Stimulated activated CD4-positive, alpha-beta T cell treated with anti-CD3 and anti-CD28 coated beads, Interleukin-4, amount 100 ng/mL, for 48 hours (primary cell): Measurements from ENCODE around the gene MEG3.
"Not testable (repeated sequence)": the region's sequence is repeated elsewhere in the genome, so short reads cannot be mapped to it uniquely, and the experiment has no call there.

Experiments
- DNase-seq, 2 donors: peaks; one replicate each; pipeline ENCODE4 v3.0.0-alpha.2; 2020; ENCODE audit warnings: low read depth in 2 of 2

The MEG3 gene

GRCh38 chr14:100788942-100789341 is 37.0 kb upstream of the MEG3 start:
- no peak for DNase-seq

- no peak for DNase-seq
These were observed 36.2 kb upstream of the MEG3 start for GRCh38 chr14:100789460-100790417.

DNA sequence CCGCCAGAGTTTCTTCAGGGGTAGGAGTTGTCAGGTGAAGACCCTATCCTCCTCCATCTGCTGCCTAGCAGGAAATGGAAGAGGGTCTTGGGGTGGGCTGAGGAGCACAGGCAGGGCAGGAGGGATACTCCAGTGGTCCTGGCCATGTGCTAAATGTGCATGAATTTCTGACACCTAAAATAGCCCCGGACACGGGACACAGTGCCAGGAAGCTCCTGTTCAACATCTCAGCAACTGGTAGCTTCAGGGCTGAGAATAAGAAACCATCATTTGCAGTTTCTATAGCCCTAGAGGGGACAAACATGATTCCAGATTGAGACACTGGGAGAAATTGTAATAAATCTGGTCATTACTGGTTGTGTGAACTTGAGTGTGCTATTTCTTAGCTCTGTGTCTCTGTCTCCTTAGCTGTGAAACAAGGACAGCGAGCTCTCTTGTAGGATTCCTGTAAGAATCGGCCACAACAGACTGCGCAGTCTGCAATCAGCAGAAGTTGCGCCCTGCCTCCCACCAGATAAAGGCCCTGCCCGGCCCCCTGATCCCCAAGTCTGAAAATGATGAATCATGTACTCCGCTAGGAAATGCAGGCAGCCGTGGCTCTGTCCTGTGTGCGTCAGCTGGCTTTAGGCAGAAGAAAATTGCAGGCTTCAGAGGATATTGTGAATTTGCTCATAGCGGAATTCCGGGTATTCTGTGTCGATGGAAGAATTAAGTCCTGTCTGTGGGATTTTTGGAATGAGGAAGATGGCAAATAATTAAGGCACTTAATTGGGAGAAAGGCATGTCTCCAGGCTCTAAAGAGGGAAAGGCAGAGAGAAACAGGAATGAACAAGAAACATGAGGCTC is 35.2 kb upstream of the MEG3 start:
- no peak for DNase-seq

DNA sequence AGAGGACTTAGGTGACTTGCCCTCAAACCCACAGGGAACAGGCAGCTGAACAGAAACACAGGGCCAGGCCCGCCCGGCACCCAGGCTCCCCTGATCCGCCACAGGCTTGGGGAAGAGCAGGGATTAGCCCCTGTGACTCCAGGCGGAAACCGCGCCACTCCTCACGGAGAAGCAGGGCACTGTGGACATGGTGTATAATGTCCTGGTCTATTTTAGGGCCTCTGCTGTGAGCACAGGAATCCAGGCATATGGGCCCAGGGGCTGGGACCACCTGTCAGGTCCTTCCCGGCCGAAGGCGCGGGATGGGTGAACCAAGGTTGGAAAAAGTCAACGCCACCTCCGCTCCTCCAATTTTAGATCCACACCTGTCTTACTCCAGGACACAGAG is 34.6 kb upstream of the MEG3 start:
- DNase-seq: no peak

DNA sequence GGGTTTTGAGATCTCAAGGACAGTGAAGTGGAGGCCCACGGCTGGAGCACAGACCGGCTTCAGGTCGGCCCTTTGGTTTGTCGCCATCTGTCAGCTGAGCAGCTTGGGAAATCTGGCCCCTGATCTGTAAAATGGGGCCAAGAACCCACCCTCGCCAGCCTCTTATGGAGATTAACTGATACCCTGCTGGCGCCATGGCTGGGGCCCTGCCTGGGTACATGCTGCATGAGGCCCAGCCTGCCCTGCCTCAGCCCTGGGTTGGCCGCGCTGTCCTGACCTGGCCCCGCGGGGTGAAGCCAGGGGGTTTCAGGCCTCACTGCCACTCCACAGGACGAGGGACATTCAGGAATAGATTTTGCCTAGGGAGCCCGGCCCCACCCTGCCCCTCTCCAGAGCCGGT is 33.9 kb upstream of the MEG3 start:
- DNase-seq: no peak

- DNase-seq: no peak
These were observed 29.0 kb upstream of the MEG3 start for GRCh38 chr14:100796946-100797345.

DNA sequence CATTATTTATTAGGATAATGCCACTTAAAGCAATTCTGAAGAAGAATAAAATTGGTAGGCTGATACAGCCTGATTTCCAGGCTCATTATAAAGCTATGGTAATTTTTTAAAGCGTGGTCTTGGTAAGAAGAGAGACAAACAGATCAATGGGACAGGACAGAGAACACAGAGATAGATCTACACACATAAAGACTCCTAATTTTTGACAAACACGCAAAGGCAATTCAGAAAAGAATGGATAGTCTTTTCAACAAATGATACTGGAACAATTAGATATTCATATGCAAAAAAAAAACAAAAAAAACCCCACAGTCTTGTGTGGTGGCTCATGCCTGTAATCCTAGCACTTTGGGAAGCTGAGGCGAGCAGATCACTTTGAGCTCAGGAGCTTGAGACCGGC is 25.9 kb upstream of the MEG3 start:
- no peak for DNase-seq

- not testable (repeated sequence) for DNase-seq
These were observed 24.5 kb upstream of the MEG3 start for GRCh38 chr14:100801433-100801832.

DNA sequence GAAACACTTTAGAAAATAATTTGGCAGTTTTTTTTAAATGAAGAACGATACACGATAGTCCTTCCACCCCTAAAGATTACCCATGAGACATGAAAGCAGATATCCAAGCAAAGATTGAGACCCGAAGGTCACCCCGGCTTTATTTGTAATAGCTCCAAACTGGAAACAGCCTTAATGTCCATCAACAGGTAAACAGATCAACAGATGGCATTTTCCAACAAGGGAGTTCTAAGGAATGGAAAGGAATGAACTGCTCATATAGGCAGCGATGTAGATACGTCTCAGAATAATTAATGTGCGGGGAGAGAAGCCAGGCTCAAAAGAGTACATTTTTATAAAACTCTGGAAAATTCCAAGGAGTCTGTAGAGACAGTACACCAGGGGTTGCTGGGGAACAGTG is 23.7 kb upstream of the MEG3 start:
- no peak for DNase-seq

DNA sequence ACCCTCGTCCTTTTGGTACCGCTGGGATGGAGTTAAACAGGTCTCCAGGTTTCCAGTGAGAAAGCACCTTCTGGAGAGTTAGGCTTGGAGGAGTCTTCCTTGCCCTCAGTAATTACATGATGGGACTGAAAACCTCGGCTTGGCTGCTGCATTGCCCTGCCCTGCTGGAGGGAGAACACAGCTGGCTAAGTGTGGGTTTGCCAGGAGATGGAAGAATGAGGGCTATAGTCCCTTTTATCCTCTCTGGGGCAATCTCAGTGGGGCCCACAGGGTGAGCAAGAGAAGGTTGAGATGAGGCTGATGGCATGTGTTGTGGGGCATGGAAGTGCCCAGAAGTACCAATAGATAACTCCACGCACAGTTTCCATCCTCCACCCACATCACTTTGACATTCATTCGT is 23.2 kb upstream of the MEG3 start:
- DNase-seq: no peak

DNA sequence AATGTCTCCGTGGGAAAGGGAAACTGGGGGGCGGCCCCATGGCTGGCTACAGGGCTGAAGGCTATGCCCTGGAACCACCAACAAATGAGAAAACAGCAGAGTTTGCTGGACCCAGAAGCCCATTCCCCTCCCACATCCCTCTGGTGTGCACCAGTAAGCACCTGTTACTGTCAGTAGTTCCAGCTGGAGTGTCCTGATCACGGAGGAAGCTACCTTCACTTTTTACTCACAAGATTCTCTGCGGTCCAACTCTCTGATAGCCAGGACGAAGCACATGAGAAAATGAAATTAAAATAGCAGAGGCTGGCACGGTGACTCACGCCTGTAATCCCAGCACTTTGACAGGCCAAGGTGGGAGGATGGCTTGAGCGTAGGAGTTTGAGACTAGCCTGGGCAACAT is 22.7 kb upstream of the MEG3 start:
- DNase-seq: no peak

DNA sequence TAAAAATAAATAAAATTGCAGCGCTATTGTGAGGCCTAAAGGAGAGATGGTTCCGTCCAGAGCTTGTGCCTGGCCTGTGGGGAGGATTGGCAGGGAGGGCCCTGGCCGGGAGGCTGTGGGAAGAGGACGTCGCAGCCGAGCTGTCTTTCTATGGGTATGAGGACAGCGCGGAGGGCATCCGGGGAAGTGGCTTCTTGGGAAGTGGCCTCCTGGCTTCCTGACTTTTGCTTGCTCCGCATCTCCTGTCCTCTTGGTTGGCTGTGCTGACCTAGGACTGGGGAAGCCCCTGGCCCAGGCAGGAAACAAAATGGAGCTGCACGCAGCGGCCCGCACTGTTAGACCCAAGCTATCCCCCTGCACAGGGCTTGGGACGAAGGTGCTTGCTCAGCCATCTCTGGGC is 22.2 kb upstream of the MEG3 start:
- DNase-seq: no peak

- no peak for DNase-seq
These were observed 21.8 kb upstream of the MEG3 start for GRCh38 chr14:100804138-100804537.

DNA sequence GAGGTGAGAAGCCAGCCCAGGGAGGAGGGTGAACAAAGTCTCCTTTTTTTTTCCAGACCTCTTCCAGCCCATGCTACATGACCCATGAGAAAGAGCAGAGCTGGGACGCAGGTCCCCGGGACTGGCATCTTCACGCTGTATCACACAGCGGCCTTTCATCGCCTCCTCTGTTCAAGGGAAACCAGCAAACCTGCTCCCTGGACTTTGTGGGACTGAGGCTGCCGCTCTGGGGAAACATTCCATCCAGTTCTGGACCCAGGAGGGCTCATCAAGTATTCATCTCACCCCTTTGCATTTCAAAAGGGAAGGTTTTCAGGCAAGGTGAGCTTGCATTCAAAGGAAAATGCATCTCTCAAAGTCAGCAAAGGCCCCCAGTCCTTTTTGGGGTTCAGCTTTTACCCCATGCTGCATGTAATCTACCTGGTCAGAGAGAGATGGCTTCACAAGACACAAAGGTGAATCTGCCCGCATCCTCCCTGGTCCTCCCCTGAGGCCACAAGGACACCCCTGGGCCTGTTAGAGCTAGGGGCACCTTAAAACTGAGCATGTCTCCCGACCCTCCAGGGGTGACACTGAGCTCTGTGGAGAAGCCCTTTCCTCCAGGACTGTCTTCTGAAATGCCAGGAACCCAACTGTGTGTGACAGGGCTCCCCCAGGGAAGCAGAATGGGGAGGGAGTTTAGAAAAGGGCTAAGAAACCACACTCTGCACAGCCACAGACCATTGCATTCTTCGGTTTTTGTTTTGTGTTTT is 21.2 kb upstream of the MEG3 start:
- no peak for DNase-seq

DNA sequence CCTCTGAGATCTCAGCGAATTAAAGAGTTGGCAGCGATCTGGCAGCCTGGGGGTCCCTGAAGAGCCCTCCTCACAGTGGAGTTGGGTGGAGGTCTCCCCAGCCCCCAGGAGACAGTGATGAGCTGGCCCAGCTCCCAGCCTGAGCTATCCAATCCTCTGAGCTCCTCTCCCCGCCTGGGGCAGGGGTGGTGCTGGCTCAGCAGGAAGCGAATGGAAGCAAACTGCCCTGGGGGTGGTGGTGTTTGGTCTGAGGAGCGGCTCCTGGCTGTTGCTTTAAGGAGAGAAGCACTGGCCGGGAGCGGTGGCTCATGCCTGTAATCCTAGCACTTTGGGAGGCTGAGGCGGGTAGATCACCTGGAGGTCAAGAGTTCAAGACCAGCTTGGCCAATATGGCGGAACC is 19.5 kb upstream of the MEG3 start:
- DNase-seq: no peak

DNA sequence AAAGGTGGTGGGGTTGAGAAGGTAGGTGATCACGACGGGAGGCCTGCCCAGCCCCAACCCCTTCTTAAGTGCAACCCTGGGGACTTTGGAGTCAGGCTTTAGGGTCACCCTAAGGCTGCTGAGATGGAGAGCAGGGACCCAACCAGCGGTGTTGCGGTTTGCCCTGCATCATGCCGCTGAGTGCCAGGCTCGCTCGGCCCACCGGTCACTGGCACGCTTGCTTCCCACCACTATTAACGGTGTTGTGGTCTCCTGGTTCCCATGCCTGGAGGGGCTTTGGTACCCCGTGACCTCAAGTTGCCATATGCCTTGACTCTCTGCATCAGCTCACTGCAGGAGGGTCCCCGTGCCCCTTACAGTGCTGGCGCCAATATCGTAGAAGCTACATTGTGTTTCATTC is 18.4 kb upstream of the MEG3 start:
- DNase-seq: no peak

DNA sequence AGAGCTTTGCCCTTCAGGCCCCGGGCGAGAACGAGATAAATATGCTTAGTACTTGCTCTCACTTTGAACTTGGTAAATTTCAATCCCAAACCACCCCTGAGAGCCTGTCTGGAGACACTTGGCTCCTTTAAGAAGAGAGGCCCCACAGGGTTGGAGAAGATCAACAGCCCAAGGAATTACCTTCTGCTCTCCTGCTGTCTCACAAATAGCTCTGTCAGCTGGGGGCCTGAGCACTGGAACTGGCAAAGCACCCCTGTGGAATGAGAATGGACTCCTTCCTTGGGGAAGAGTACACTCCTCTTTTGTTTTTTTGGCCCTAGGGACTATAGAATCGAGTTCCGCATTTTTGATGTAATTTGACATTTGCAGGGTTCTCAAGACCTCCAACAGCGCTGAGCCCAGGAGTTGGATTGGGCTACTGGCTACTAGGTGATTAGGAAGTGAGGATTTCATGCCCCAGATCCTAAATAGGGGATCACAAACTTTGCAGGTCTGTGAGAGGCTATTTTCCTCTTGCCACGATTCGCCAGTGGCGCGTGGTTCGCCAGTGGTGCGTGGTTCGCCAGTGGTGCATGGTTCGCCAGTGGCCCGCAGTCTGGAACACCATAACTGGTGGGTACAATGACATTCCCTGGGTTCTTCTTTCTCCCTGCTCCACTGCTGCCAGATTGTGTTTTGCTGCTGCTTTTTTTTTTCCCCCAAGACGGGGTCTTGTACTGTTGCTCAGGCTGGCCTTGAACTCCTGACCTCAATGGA is 17.8 kb upstream of the MEG3 start:
- DNase-seq: no peak

- DNase-seq: no peak
These were observed 15.5 kb upstream of the MEG3 start for GRCh38 chr14:100810435-100810834.

DNA sequence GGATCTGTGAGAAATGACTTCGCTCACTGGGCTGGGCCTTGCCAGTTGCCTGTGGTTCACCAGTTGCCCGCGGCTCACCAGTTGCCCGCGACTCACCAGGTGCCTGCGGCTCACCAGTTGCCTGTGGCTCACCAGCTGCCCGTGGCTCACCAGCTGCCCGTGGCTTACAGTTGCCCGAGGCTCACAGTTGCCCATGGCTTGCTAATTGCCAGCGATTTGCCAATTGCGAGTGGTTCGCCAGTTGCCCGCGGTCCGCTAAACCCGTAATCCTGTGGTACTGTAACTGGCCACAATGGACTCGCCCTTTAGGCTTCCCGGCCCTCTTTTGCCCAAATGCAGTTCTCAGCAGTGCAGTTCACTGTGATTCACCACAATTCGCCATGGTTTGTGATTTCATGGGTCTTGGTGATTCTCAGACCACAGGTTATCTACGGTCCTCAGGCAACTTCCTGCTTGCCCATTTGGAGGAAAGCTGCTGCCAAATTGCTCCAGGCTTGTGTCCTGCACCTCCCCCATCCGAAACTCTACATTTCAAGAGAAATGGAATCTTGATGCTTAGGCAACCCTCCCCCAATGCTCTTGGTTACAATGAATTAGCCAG is 15.0 kb upstream of the MEG3 start:
- DNase-seq: no peak

GRCh38 chr14:100813291-100813690 is 12.6 kb upstream of the MEG3 start:
- no peak for DNase-seq
